HEK293 (cell line): ENCODE results near the gene CETP.
A peak's percentile ranks its signal among the peaks of the same experiment; 100 is the strongest.

Experiments used
- EGR2 ChIP-seq: fragments of 450-650 bp; formaldehyde crosslinking; IDR thresholded peaks from 2 replicates; pipeline ENCODE4 v1.5.1; 2016; ENCODE audit warnings: low read depth, missing biosample characterization, missing genetic modification characterization
- FEZF1 ChIP-seq: fragments of 450-650 bp; formaldehyde crosslinking; IDR thresholded peaks from 2 replicates; pipeline ENCODE4 v1.5.1; 2016; ENCODE audit warnings: missing biosample characterization, missing genetic modification characterization
- GLIS1 ChIP-seq: fragments of 450-650 bp; formaldehyde crosslinking; IDR thresholded peaks from 2 replicates; pipeline ENCODE4 v1.5.1; 2016; ENCODE audit warnings: missing biosample characterization, missing genetic modification characterization
- KLF10 ChIP-seq: fragments of 450-650 bp; IDR thresholded peaks from 2 replicates; pipeline ENCODE4 v1.5.1; 2018; ENCODE audit warnings: missing biosample characterization, mild to moderate bottlenecking, missing genetic modification characterization
- KLF8 ChIP-seq: fragments of 450-650 bp; formaldehyde crosslinking; IDR thresholded peaks from 2 replicates; pipeline ENCODE4 v1.5.1; 2016; ENCODE audit warnings: missing biosample characterization, missing genetic modification characterization
- PRDM1 ChIP-seq: fragments of 450-650 bp; formaldehyde crosslinking; IDR thresholded peaks from 2 replicates; pipeline ENCODE4; 2016; ENCODE audit warnings: missing biosample characterization, missing genetic modification characterization
- ZBTB1 ChIP-seq: fragments of 450-650 bp; formaldehyde crosslinking; IDR thresholded peaks from 2 replicates; pipeline ENCODE4 v1.5.1; 2016; ENCODE audit warnings: missing biosample characterization, missing genetic modification characterization
- ZBTB17 ChIP-seq: fragments of 450-650 bp; formaldehyde crosslinking; IDR thresholded peaks from 2 replicates; pipeline ENCODE4 v1.5.1; 2016; ENCODE audit warnings: missing biosample characterization, missing genetic modification characterization
- ZNF114 ChIP-seq: fragments of 450-650 bp; formaldehyde crosslinking; IDR thresholded peaks from 2 replicates; pipeline ENCODE4 v1.5.0; 2017; ENCODE audit warnings: missing biosample characterization, missing genetic modification characterization
- ZNF146 ChIP-seq: fragments of 450-650 bp; formaldehyde crosslinking; IDR thresholded peaks from 2 replicates; pipeline ENCODE4 v1.5.1; 2016; ENCODE audit warnings: missing biosample characterization, missing genetic modification characterization
- ZNF223 ChIP-seq: fragments of 450-650 bp; formaldehyde crosslinking; IDR thresholded peaks from 2 replicates; pipeline ENCODE4 v1.5.1; 2016; ENCODE audit warnings: missing biosample characterization, missing genetic modification characterization
- ZNF350 ChIP-seq: fragments of 450-650 bp; formaldehyde crosslinking; IDR thresholded peaks from 2 replicates; pipeline ENCODE4 v1.5.0; 2017; ENCODE audit warnings: missing biosample characterization, mild to moderate bottlenecking, missing genetic modification characterization
- ZNF37A ChIP-seq: fragments of 450-650 bp; IDR thresholded peaks from 2 replicates; pipeline ENCODE4 v1.5.1; 2018; ENCODE audit warnings: missing biosample characterization, missing genetic modification characterization
- ZNF398 ChIP-seq: fragments of 450-650 bp; formaldehyde crosslinking; IDR thresholded peaks from 2 replicates; pipeline ENCODE4 v1.5.1; 2017; ENCODE audit warnings: missing biosample characterization, missing genetic modification characterization
- ZNF426 ChIP-seq: fragments of 450-650 bp; formaldehyde crosslinking; IDR thresholded peaks from 2 replicates; pipeline ENCODE4 v1.5.1; 2017; ENCODE audit warnings: missing biosample characterization, missing genetic modification characterization, mild to moderate bottlenecking, inconsistent platforms, moderate library complexity
- ZNF473 ChIP-seq: fragments of 450-650 bp; formaldehyde crosslinking; IDR thresholded peaks from 2 replicates; pipeline ENCODE4 v1.5.1; 2017; ENCODE audit warnings: missing biosample characterization, missing genetic modification characterization
- ZNF501 ChIP-seq: fragments of 450-650 bp; formaldehyde crosslinking; IDR thresholded peaks from 2 replicates; pipeline ENCODE4 v1.5.1; 2016; ENCODE audit warnings: missing biosample characterization, missing genetic modification characterization
- ZNF514 ChIP-seq: fragments of 450-650 bp; formaldehyde crosslinking; IDR thresholded peaks from 2 replicates; pipeline ENCODE4 v1.5.1; 2016; ENCODE audit warnings: missing biosample characterization, missing genetic modification characterization
- ZNF600 ChIP-seq: fragments of 450-650 bp; formaldehyde crosslinking; IDR thresholded peaks from 2 replicates; pipeline ENCODE4 v1.5.1; 2016; ENCODE audit warnings: missing biosample characterization, missing genetic modification characterization
- ZNF623 ChIP-seq: fragments of 450-650 bp; formaldehyde crosslinking; IDR thresholded peaks from 2 replicates; pipeline ENCODE4 v1.5.1; 2016; ENCODE audit warnings: missing biosample characterization, missing genetic modification characterization
- ZNF629 ChIP-seq: fragments of 450-650 bp; formaldehyde crosslinking; IDR thresholded peaks from 2 replicates; pipeline ENCODE4 v1.5.1; 2017; ENCODE audit warnings: missing biosample characterization, missing genetic modification characterization
- ZNF654 ChIP-seq: fragments of 450-650 bp; formaldehyde crosslinking; IDR thresholded peaks from 2 replicates; pipeline ENCODE4 v1.5.1; 2016; ENCODE audit warnings: low read depth, missing biosample characterization, missing genetic modification characterization
- ZNF76 ChIP-seq: fragments of 450-650 bp; formaldehyde crosslinking; IDR thresholded peaks from 2 replicates; pipeline ENCODE4; 2016; ENCODE audit warnings: low read depth, missing biosample characterization, missing genetic modification characterization, borderline replicate concordance
- ZNF768 ChIP-seq: fragments of 450-650 bp; formaldehyde crosslinking; IDR thresholded peaks from 2 replicates; pipeline ENCODE4 v1.5.1; 2018; ENCODE audit warnings: missing biosample characterization, mild to moderate bottlenecking, missing genetic modification characterization
- ZNF785 ChIP-seq: fragments of 450-650 bp; formaldehyde crosslinking; IDR thresholded peaks from 2 replicates; pipeline ENCODE4 v1.5.1; 2016; ENCODE audit warnings: missing biosample characterization, missing genetic modification characterization
- ZNF792 ChIP-seq: fragments of 450-650 bp; formaldehyde crosslinking; IDR thresholded peaks from 2 replicates; pipeline ENCODE4 v1.5.1; 2016; ENCODE audit warnings: missing biosample characterization, missing genetic modification characterization
- ZSCAN30 ChIP-seq: fragments of 450-650 bp; IDR thresholded peaks from 2 replicates; pipeline ENCODE4 v1.5.1; 2018; ENCODE audit warnings: missing biosample characterization, mild to moderate bottlenecking, missing genetic modification characterization, moderate library complexity
- ZSCAN5A ChIP-seq: fragments of 450-650 bp; formaldehyde crosslinking; IDR thresholded peaks from 2 replicates; pipeline ENCODE4 v1.5.1; 2016; ENCODE audit warnings: missing biosample characterization, missing genetic modification characterization
- ZXDB ChIP-seq: fragments of 450-650 bp; formaldehyde crosslinking; IDR thresholded peaks from 2 replicates; pipeline ENCODE4 v1.5.1; 2016; ENCODE audit warnings: missing biosample characterization, missing genetic modification characterization
- TF ChIP-seq, protein P1 (sequence below): fragments of 450-650 bp; formaldehyde crosslinking; IDR thresholded peaks from 2 replicates; pipeline ENCODE4 v1.5.0; 2017; ENCODE audit warnings: missing biosample characterization, missing genetic modification characterization, borderline replicate concordance
- TF ChIP-seq, protein P2 (sequence below): sonication (generic); formaldehyde crosslinking; IDR thresholded peaks from 2 replicates; pipeline ENCODE4 v1.8.1; 2022; ENCODE audit warnings: mild to moderate bottlenecking, moderate library complexity, missing genetic modification reagents
- TF ChIP-seq, protein P3 (sequence below): fragments of 450-650 bp; formaldehyde crosslinking; IDR thresholded peaks from 2 replicates; pipeline ENCODE4 v1.5.1; 2016; ENCODE audit warnings: missing biosample characterization, missing genetic modification characterization

Gene CETP

GRCh38 chr16:56985288-56985961 lies 23.7 kb downstream of the CETP start (continued):
- TF ChIP-seq ZNF600 (tag by site-specific recombination), result peak; percentile 38; the same call in 1 of the 2 replicates
- TF ChIP-seq ZNF654, result no peak
- TF ChIP-seq ZNF629 (tag by site-specific recombination), result peak; percentile 33
- no peak for TF ChIP-seq ZSCAN30 (tag by site-specific recombination)
- no peak for TF ChIP-seq ZNF350
- no peak for TF ChIP-seq ZBTB1 (tag by site-specific recombination)
- peak; percentile 69; the same call in 1 of the 2 replicates for TF ChIP-seq ZNF76
- TF ChIP-seq PRDM1 (tag by site-specific recombination), result peak; percentile 59; the same call in 1 of the 2 replicates
- 0 out of 2 replicates have a peak, but pooled peaks have one; percentile 16 for TF ChIP-seq EGR2 (tag by site-specific recombination)
- no peak for TF ChIP-seq FEZF1 (tag by site-specific recombination)
- no peak for TF ChIP-seq ZNF426 (tag by site-specific recombination)
- TF ChIP-seq KLF8, result peak; percentile 57; the same call in 1 of the 2 replicates
- 0 out of 2 replicates have a peak, but pooled peaks have one; percentile 33 for TF ChIP-seq ZXDB
- TF ChIP-seq ZBTB17 (tag by site-specific recombination), result no peak
- no peak for TF ChIP-seq ZNF785 (tag by site-specific recombination)
- no peak for TF ChIP-seq ZNF223 (tag by site-specific recombination)
- no peak for TF ChIP-seq ZNF792 (tag by site-specific recombination)
- TF ChIP-seq, protein P1, sequence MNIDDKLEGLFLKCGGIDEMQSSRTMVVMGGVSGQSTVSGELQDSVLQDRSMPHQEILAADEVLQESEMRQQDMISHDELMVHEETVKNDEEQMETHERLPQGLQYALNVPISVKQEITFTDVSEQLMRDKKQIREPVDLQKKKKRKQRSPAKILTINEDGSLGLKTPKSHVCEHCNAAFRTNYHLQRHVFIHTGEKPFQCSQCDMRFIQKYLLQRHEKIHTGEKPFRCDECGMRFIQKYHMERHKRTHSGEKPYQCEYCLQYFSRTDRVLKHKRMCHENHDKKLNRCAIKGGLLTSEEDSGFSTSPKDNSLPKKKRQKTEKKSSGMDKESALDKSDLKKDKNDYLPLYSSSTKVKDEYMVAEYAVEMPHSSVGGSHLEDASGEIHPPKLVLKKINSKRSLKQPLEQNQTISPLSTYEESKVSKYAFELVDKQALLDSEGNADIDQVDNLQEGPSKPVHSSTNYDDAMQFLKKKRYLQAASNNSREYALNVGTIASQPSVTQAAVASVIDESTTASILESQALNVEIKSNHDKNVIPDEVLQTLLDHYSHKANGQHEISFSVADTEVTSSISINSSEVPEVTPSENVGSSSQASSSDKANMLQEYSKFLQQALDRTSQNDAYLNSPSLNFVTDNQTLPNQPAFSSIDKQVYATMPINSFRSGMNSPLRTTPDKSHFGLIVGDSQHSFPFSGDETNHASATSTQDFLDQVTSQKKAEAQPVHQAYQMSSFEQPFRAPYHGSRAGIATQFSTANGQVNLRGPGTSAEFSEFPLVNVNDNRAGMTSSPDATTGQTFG (tag by site-specific recombination), result no peak
- peak; percentile 82 for TF ChIP-seq ZNF623 (tag by site-specific recombination)
- TF ChIP-seq GLIS1 (tag by site-specific recombination), result peak; percentile 41; the same call in 1 of the 2 replicates
- TF ChIP-seq, protein P2, sequence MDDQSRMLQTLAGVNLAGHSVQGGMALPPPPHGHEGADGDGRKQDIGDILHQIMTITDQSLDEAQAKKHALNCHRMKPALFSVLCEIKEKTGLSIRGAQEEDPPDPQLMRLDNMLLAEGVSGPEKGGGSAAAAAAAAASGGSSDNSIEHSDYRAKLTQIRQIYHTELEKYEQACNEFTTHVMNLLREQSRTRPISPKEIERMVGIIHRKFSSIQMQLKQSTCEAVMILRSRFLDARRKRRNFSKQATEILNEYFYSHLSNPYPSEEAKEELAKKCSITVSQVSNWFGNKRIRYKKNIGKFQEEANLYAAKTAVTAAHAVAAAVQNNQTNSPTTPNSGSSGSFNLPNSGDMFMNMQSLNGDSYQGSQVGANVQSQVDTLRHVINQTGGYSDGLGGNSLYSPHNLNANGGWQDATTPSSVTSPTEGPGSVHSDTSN (CRISPR knock-in tag), result no peak
- TF ChIP-seq, protein P3, sequence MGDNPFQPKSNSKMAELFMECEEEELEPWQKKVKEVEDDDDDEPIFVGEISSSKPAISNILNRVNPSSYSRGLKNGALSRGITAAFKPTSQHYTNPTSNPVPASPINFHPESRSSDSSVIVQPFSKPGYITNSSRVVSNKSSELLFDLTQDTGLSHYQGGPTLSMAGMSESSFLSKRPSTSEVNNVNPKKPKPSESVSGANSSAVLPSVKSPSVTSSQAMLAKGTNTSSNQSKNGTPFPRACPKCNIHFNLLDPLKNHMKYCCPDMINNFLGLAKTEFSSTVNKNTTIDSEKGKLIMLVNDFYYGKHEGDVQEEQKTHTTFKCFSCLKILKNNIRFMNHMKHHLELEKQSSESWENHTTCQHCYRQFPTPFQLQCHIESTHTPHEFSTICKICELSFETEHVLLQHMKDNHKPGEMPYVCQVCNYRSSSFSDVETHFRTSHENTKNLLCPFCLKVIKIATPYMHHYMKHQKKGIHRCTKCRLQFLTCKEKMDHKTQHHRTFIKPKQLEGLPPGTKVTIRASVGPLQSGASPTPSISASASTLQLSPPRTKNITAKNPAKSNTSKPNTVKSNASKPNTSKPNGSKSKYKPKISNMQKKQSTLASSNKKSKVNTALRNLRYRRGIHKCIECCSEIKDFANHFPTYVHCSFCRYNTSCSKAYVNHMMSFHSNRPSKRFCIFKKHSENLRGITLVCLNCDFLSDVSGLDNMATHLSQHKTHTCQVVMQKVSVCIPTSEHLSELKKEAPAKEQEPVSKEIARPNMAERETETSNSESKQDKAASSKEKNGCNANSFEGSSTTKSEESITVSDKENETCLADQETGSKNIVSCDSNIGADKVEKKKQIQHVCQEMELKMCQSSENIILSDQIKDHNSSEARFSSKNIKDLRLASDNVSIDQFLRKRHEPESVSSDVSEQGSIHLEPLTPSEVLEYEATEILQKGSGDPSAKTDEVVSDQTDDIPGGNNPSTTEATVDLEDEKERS, result no peak
- TF ChIP-seq ZNF768 (tag by site-specific recombination), result no peak
- no peak for TF ChIP-seq KLF10
- no peak for TF ChIP-seq ZNF501 (tag by site-specific recombination)
- no peak for TF ChIP-seq ZNF473 (tag by site-specific recombination)
- no peak for TF ChIP-seq ZNF37A (tag by site-specific recombination)
- TF ChIP-seq ZNF114 (tag by site-specific recombination), result no peak
- no peak for TF ChIP-seq ZSCAN5A (tag by site-specific recombination)
- no peak for TF ChIP-seq ZNF146 (tag by site-specific recombination)
- 0 out of 2 replicates have a peak, but pooled peaks have one; percentile 10 for TF ChIP-seq ZNF398 (tag by site-specific recombination)
- TF ChIP-seq ZNF514 (tag by site-specific recombination), result no peak
